Osteoblast (primary cell): ENCODE measurements around the gene BIRC7. TPM values are rescaled to one million over a fixed set of nuclear protein-coding genes. Genes with fewer than 3 reads are reported as not detected.

Source experiments
- DNase-seq: peaks from one replicate; pipeline ENCODE4 v3.0.0; 2011; ENCODE audit warnings: low spot score, mixed read lengths; ENCODE audit not compliant: insufficient read length; ENCODE audit errors: missing footprints
- H2AFZ ChIP-seq: 2 replicates; pipeline ENCODE4 v1.6.0; 2011; ENCODE audit warnings: mild to moderate bottlenecking, low read length
- H3K27ac ChIP-seq: 2 replicates; pipeline ENCODE4 v1.5.1; 2011; ENCODE audit warnings: mild to moderate bottlenecking, low read depth, low read length, moderate library complexity
- H3K27me3 ChIP-seq: 2 replicates; pipeline ENCODE4 v1.6.0; 2012; ENCODE audit warnings: mild to moderate bottlenecking, control low read depth, inconsistent platforms, low read length, moderate library complexity; ENCODE audit not compliant: insufficient read depth
- H3K36me3 ChIP-seq: 2 replicates; pipeline ENCODE4 v1.5.1; 2011; ENCODE audit warnings: mild to moderate bottlenecking, low read length, control low read depth, moderate library complexity; ENCODE audit not compliant: insufficient read depth
- H3K4me1 ChIP-seq: 2 replicates; pipeline ENCODE4 v1.5.1; 2011; ENCODE audit warnings: mild to moderate bottlenecking, low read length, control low read depth, moderate library complexity; ENCODE audit not compliant: insufficient read depth
- H3K4me2 ChIP-seq: 2 replicates; pipeline ENCODE4 v1.6.0; 2011; ENCODE audit warnings: mild to moderate bottlenecking, low read length; ENCODE audit not compliant: insufficient read depth
- H3K4me3 ChIP-seq: fragments of 200-600 bp; sonication (generic); 3 replicates; pipeline ENCODE4 v1.5.1; 2012; ENCODE audit warnings: mild to moderate bottlenecking, low read length, inconsistent platforms; ENCODE audit not compliant: insufficient read depth
- H3K79me2 ChIP-seq: 2 replicates; pipeline ENCODE4 v1.6.0; 2012; ENCODE audit warnings: mild to moderate bottlenecking, low read length, control low read depth, inconsistent platforms; ENCODE audit not compliant: insufficient read depth
- H3K9me3 ChIP-seq: 2 replicates; pipeline ENCODE4 v1.5.1; 2011; ENCODE audit warnings: low read depth, low read length, control low read depth
- H4K20me1 ChIP-seq: 2 replicates; pipeline ENCODE4 v1.6.0; 2012; ENCODE audit warnings: mild to moderate bottlenecking, low read length, control low read depth; ENCODE audit not compliant: insufficient read depth
- CTCF ChIP-seq: IDR thresholded peaks from 2 replicates; pipeline ENCODE4 v1.5.1; 2011; ENCODE audit warnings: mild to moderate bottlenecking, low read depth, low read length, moderate library complexity; ENCODE audit errors: extremely low read depth
- total RNA-seq: library from RNA; depleted of rRNA; stranded (reverse); fragments of >200 nt; gene quantifications from 2 replicates; pipeline ENCODE4 v1.2.3, GENCODE V29; 2012

The BIRC7 gene
- total RNA-seq, 1 donor: under 0.01 TPM

- Histone ChIP-seq H3K4me3 (no peak overlapping the region), H3K9me3 (no peaks in the 10 kb centered on the region), H3K4me2 (no peak overlapping the region), H3K27me3 (peaks cover 31% of the 10 kb centered on the region), H4K20me1 (peaks cover 8% of the 10 kb centered on the region), H3K79me2 (peaks cover 10% of the 10 kb centered on the region), H3K4me1 (peaks cover 9% of the 10 kb centered on the region), H2AFZ (no peak overlapping the region), H3K36me3 (no peaks in the 10 kb centered on the region), H3K27ac (no peak overlapping the region)
- no peak for TF ChIP-seq CTCF
- DNase-seq: no peak
These were observed 32.0 kb downstream of the BIRC7 start for GRCh38 chr20:63267691-63268090.

DNA sequence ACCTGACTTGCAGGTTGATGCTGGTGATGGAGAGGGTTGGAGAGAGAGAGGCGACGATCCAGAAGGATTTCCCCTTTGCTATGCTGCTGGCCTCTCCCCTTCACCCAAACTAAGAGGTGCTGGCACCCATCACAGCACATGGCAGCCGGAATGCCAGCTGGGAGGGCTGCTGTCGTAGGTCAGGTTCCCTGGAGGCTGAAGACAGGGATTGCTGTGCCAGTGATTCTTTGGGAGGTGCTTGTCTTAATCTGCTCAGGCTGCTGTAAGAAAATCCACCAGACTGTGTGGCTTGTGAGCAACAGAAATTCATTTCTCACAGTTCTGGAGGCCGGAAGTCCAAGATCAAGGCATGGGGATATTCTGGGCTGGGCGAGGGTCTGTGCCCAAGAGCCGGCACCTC is 32.6 kb downstream of the BIRC7 start:
- DNase-seq: no peak
- H3K4me3 ChIP-seq: no peak overlapping the region
- TF ChIP-seq CTCF: no peak
- H4K20me1 ChIP-seq: peaks cover 8% of the 10 kb centered on the region
- H3K27me3 ChIP-seq: peaks cover 26% of the 10 kb centered on the region
- H3K27ac ChIP-seq: no peak overlapping the region
- no peaks in the 10 kb centered on the region for H3K9me3 ChIP-seq
- no peak overlapping the region for H3K4me2 ChIP-seq
- peaks cover 16% of the 10 kb centered on the region for H3K79me2 ChIP-seq
- no peaks in the 10 kb centered on the region for H3K36me3 ChIP-seq
- no peak overlapping the region for H2AFZ ChIP-seq
- peaks cover 9% of the 10 kb centered on the region for H3K4me1 ChIP-seq

DNA sequence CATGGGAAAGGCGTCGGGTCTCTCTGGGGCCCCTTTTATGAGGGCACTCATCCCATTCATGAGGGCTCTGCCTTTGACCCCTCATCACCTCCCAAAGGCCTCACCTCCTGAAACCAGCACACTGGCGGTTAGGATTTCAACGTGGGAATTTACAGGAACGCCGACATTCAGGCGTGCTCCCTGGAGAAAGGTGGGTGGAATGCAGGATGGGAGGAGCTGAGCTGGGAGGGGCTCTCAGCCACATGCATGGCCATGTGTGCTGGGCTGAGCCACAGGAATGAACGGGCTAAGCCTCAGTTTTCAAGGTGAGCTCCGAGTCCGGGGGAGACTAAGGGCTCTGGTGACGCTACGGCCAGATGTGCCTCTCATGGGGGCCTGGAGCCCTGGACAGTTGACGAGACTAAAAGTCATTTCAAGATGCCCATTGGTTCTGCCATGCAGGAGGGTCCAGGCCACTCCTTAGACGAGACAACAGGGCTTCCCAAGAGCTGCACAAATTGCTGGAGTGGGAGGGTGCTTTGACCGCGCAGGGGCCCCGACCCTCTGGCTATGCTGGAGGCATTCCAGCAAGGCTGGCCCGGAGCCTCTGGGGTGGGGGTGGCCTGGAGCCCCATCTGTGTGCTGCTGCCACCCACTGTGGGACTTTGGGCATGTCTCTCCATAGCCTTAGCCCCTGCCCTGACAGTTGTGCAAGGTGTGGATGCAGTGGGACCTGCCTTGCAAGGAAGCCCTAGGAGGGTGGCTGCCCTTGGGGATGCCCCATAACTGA is 33.1 kb downstream of the BIRC7 start:
- H3K9me3 ChIP-seq: no peaks in the 10 kb centered on the region
- peaks cover 25% of the 10 kb centered on the region for H3K27me3 ChIP-seq
- H3K4me3 ChIP-seq: no peak overlapping the region
- TF ChIP-seq CTCF: no peak
- no peak overlapping the region for H3K4me2 ChIP-seq
- H3K79me2 ChIP-seq: peaks cover 22% of the 10 kb centered on the region
- no peak for DNase-seq
- no peak overlapping the region for H2AFZ ChIP-seq
- H4K20me1 ChIP-seq: peaks cover 12% of the 10 kb centered on the region
- peaks cover 9% of the 10 kb centered on the region for H3K4me1 ChIP-seq
- H3K27ac ChIP-seq: no peak overlapping the region
- H3K36me3 ChIP-seq: no peaks in the 10 kb centered on the region

DNA sequence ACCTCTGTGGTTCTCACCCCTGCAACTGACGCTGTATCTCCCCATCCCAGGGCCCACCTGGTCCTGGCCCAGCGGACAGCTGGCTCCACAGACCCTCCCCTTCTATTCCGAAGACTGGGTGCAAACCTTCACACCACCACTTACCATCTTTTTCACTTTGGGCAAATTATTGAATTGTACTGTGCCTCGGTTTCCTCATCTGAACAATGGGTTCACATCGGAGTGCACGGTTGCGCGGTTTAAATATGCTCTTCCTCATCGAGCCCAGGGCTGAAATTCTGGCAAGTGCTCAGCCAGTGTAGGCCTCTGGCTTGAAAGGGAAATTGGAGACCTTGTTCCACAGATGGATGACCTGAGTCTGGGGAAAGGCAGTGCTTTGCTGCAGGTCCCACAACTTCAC is 34.0 kb downstream of the BIRC7 start:
- Histone ChIP-seq H4K20me1 (peaks cover 20% of the 10 kb centered on the region), H3K4me3 (no peak overlapping the region)
- no peak for TF ChIP-seq CTCF

More for the DNA sequence above, 34.0 kb downstream of the BIRC7 start:
- H3K36me3 ChIP-seq: no peaks in the 10 kb centered on the region
- peaks cover 16% of the 10 kb centered on the region for H3K27me3 ChIP-seq
- no peak overlapping the region for H3K27ac ChIP-seq
- peaks cover 14% of the 10 kb centered on the region for H3K4me1 ChIP-seq
- no peak overlapping the region for H2AFZ ChIP-seq
- no peak overlapping the region for H3K4me2 ChIP-seq
- no peaks in the 10 kb centered on the region for H3K9me3 ChIP-seq
- H3K79me2 ChIP-seq: peaks cover 30% of the 10 kb centered on the region
- DNase-seq: no peak
